HG02870 (cell line): ENCODE measurements around the gene CDK4.
A peak's percentile ranks its signal among the peaks of the same experiment; 100 is the strongest.

Experiments
- ATAC-seq: cut with Tn5 transposase; IDR thresholded peaks from one replicate; pipeline ENCODE4 v1.9.1; 2021; ENCODE audit warnings: mild to moderate bottlenecking, moderate library complexity; ENCODE audit not compliant: unreplicated experiment

CDK4 gene

DNA sequence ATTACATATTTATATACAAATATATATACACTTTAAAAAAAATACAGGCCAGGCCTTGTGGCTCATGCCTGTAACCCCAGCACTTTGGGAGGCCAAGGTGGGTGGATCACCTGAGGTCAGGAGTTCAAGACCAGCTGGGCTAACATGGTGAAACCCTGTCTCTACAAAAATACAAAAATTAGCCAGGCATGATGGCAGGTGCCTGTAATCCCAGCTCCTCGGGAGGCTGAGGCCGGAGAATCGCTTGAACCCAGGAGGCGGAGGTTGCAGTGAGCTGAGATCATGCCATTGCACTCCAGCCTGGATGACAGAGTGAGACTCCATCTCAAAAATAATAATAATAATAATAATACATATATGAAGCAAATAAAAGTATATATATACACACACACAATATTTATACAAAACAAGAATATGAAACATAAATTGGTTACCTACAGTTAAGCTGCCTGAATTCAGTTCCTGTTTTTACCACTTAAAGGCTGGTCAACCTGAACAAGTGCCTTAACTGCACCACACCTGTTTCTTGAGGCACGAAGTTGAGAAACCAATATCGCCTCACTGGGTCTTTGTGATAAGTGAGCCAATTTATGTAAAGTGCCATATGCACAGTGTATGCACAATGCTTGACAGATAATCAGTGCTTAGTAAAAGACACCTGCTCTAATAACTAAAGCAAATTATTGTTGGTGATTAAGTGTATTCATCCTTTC, 36.9 kb downstream of the CDK4 start:
- ATAC-seq: peak; percentile 61

DNA sequence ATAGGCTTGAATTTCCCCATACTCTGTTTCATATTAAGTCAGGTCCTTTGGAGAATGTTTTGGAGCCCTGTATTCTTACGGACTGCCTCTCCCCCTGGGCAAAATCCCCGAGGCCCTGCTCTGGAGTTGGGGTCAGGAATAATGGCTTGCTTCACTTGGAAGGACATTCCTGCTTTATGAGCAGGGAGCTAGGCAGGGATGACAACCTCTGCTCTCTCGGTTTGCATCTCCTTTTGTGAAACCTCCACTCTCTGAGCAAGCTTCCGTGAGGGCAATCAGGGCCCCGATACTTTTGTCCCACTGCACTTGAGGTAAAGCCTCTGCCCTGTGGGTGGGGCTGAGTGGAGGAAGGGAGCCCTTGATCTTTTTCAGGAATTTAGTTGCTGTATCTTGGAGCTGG, 38.9 kb downstream of the CDK4 start:
- ATAC-seq: no peak

GRCh38 chr12:57712701-57713100, 39.4 kb downstream of the CDK4 start:
- no peak for ATAC-seq

DNA sequence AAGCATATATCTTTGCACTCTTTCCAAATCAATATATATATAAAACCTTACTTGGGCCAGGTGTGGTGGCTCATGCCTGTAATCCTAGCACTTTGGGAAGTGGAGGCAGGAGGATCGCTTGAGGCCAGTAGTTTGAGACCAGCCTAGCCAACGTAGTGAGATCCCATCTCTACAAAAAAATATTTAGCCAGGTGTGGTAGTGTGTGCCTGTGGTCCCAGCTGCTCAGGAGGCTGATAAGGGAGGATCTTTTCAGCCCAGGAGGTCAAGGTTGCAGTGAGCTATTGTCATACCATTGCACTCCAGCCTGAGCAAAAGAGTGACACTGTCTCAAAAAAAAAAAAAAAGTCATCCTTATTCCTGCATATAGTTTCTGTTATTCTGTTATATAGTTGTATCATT, 43.8 kb downstream of the CDK4 start:
- ATAC-seq: no peak

DNA sequence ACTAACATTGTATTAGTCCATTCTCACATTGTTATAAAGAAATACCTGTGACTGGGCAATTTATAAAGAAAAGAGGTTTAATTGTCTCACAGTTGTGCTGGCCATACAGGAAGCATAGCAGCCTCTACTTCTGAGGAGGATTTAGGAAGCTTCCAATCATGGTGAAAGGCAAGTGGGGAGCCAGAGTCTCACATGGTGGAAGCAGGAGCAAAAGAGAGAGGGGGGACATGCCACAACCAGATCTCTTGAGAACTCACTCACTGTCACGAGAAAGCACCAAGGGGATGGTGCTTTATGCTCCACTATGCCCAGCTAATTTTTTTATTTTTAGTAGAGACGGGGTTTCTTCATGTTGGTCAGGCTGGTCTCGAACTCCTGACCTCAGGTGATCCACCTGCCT, 44.9 kb downstream of the CDK4 start:
- no peak for ATAC-seq

GRCh38 chr12:57700317-57700716, 51.8 kb downstream of the CDK4 start:
- ATAC-seq: no peak

DNA sequence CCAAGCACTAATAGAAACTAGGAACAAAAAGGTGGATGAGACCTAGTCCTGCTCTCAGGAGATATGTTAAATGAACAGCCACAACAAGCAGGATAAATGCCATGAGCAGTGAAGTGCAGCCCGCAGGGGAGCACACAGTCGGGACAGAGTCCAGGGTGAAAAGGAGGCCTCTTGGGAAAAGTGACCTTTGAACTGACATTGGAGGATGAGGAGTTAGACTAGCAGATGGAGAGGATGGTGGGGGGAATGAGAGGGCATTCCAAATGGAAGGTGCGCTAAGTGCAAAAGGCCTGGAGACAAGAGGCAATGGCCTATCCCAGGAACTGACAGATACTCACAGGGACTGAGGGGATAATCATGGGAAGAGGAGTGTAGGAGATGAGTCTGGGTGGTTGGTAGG, 53.7 kb downstream of the CDK4 start:
- no peak for ATAC-seq
